GM15510 (cell line): ENCODE results near the gene MYBL2.

Experiments
- POLR2A ChIP-seq: IDR thresholded peaks from 3 replicates; pipeline ENCODE4 v1.6.1; 2011; ENCODE audit warnings: borderline replicate concordance; ENCODE audit not compliant: insufficient read length; ENCODE audit errors: extremely low read depth

The MYBL2 gene

GRCh38 chr20:43710370-43711044 lies 43.6 kb downstream of the MYBL2 start:
- TF ChIP-seq POLR2A = no peak

DNA sequence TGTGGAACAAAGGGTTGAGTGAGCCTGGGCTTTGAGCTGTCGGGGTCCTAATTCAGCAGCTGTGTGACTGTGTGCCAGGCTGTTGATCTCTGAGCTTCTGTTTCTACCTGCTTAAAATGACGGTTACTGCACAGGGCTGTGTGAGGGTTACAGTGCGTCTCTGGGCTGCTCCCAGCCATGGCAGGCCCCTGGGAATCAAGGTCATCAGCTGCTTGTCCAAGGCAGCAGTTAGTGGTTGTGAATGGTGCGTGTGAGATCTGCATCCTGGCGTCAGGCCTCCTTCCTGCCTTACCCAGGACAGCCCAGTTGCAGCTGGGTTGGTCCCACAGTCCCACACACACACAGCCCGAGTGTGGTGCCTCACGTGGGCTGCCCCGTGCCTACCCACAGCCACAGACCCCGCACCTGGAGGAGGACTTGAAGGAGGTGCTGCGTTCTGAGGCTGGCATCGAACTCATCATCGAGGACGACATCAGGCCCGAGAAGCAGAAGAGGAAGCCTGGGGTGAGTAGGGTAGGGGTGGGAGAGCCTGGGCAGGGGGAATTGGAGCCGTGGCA lies 44.3 kb downstream of the MYBL2 start:
- TF ChIP-seq POLR2A = no peak

GRCh38 chr20:43715044-43715443 lies 48.1 kb downstream of the MYBL2 start:
- TF ChIP-seq POLR2A = no peak

GRCh38 chr20:43715511-43715910 lies 48.6 kb downstream of the MYBL2 start:
- no peak for TF ChIP-seq POLR2A

DNA sequence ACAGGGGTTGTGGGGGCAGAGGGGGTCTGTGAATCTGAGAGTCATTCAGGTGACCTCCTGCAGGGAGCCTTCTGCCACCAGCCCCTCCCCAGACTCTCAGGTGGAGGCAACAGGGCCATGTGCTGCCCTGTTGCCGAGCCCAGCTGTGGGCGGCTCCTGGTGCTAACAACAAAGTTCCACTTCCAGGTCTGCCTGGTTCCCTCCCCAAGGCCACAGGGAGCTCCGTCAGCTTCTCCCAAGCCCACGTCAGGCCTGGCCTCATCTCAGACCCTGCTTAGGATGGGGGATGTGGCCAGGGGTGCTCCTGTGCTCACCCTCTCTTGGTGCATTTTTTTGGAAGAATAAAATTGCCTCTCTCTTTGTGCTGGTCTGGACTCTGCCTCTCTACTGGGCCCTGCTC lies 49.2 kb downstream of the MYBL2 start:
- no peak for TF ChIP-seq POLR2A

GRCh38 chr20:43716757-43717615 lies 50.1 kb downstream of the MYBL2 start:
- TF ChIP-seq POLR2A = no peak

- TF ChIP-seq POLR2A = no peak
These were observed 50.7 kb downstream of the MYBL2 start for GRCh38 chr20:43717616-43717995.

GRCh38 chr20:43720007-43720406 lies 53.1 kb downstream of the MYBL2 start:
- no peak for TF ChIP-seq POLR2A

- no peak for TF ChIP-seq POLR2A
These were observed 54.1 kb downstream of the MYBL2 start for GRCh38 chr20:43721097-43721428.

DNA sequence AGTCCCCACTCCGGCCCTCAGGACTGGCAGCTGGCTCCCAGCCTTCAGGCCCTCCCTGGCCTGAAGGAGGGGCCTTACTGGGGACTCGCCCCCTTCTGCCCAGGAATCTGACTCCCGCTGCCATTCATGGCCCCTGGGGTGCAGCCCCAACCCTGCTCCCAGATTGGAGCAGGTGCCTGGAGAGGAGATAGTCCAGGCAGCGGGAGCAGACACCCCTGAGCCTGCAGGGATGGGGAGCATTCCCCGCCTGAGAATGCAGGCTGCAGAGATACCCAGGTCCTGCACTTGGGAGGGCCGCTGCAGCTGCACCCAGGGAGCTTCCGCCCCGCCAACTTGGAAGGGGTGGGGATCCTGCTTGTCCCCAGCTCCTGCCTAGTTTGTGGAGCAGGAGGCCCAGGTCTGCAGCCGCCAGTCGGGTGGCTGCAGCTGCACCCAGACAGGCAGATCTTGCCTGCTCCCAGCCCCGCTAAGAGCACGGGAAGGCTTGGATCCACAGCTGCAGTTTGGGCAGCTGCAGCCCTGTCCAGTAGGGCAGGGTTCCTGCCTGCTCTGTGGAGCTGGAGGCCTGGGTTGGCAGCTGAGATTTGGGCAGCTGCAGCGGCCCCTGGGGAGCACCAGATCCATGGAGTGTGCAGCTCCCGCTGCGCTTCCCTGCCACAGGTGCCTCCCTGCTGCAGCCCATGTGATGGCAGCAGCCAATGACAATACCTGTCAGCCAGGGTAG lies 54.7 kb downstream of the MYBL2 start:
- TF ChIP-seq POLR2A = no peak

DNA sequence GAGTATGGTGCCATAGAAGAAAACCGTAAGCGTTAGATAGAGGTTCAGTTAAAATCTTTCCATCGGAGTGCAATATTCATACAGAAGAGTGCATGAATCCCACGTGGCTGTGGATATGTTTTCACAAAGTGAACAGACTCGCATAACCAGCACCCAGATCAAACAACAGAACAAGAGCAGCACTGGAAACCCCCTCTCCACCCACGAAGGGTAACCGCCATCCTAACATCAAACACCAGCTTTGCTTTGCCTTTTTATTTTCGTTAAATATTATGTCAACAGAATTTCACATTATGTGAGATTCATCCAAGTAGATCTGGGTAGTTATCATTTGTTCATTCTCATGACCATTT lies 55.2 kb downstream of the MYBL2 start:
- TF ChIP-seq POLR2A = no peak

- TF ChIP-seq POLR2A = no peak
These were observed 56.3 kb downstream of the MYBL2 start for GRCh38 chr20:43723186-43723585.

- TF ChIP-seq POLR2A = no peak
These were observed 56.8 kb downstream of the MYBL2 start for GRCh38 chr20:43723735-43724134.

- no peak for TF ChIP-seq POLR2A
These were observed 57.5 kb downstream of the MYBL2 start for GRCh38 chr20:43724383-43724782.

DNA sequence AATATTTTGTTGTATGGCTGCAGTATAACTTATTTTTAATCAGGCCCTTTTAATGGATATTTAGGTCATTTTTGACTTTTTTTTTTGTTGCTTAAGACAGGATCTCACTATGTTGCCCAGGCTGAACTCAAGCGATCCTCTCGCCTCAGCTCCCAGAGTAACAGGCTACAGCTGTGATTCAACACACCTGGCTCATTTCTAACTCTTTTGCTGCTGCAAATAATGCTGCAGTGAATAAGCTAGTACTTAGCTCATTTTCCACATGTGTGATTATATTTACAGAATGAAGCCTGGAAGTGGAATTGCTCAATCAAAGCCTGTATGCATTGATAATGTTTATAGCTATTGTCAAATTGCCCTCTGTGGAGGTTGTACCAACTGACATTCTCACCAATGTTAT lies 58.8 kb downstream of the MYBL2 start:
- TF ChIP-seq POLR2A = no peak

DNA sequence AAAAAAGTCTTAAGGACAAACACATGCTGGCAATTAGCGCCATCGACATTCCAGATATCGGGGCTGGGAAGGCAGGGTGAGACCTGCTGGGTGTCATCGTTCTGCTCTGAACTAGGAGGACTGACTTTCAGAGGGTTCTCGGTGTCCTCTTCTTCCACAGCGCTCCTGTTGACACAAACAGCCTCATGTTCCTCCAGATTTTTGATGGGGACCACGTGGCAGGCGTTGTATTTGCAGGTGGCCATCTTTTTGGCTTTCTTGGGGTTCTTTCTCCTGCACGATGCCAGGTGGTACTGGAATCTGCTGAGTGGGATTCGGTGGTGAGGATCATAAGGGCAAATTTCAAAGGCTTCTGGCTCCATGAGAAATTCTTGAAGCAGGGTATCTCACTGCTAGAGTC lies 59.4 kb downstream of the MYBL2 start:
- TF ChIP-seq POLR2A = no peak

DNA sequence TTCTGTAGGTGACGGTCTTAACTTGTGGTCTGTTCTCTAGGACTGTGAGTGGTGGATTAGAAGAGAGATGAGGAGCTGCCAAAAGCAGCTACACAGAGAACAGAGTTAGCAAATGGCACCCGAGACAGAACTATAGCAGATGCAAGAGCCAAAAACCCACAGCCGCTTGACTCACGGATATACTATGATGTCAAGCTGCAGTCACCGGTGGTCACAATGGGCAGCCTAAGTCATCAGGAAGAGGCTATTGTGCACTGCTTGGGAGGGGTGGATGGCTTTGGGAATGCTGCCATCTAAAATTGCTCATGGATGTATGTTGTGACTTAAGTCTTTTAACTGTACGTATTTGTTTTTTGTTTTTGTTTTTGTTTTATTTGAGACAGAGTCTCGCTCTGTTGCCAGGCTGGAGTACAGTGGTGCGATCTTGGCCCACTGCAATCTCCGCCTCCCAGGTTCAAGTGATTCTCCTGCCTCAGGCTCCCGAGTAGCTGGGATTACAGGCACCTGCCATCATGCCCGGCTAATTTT lies 60.0 kb downstream of the MYBL2 start, which contains the start of gene GTSF1L:
GTSF1L (minus strand) TSS at position 192 of the 528 bp plus-strand sequence. CDS start 308 bp downstream, outside the sequence.
- no peak for TF ChIP-seq POLR2A
